Coronary artery (tissue), 2 donors: ENCODE data around the gene CDH23.

Source experiments
- DNase-seq: peaks from one replicate; pipeline ENCODE4 v3.0.0-alpha.2; 2017; ENCODE audit warnings: low spot score
- H3K27ac ChIP-seq, 2 donors: fragments of 200-600 bp; sonication (generic); one replicate each; pipeline ENCODE4 v1.5.1; 2016 to 2019
- H3K4me3 ChIP-seq: fragments of 200-600 bp; sonication (generic); 2 replicates; pipeline ENCODE4 v1.5.1; 2016; ENCODE audit warnings: mild to moderate bottlenecking, moderate library complexity
- TF ChIP-seq, protein P1 (sequence below): fragments of 200-600 bp; sonication (generic); IDR thresholded peaks from one replicate; pipeline ENCODE4 v1.5.1; 2019; ENCODE audit warnings: antibody characterized with exemption

Gene CDH23

DNA sequence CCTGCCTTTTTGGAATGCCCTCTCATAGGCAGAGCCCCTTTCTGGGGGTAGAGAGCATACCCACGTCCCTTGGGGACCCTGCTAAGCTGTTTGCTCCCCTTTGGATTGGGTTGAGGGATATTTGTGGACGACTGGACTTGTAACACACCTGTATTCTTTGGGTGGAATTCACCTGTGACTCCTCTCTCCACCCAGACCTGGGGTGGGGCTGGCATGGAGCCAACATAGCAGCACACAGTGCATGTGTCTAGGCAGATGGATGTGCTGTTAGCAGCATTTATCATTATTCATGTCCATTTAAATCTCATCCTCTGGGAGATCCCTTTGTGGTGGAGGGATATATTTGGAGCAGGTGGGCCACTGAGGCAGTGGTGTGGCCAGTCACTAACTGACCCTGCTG is 51.0 kb downstream of the CDH23 start:
- Histone ChIP-seq H3K4me3 (no peak overlapping the region), H3K27ac (no peak overlapping the region)
- TF ChIP-seq, protein P1, sequence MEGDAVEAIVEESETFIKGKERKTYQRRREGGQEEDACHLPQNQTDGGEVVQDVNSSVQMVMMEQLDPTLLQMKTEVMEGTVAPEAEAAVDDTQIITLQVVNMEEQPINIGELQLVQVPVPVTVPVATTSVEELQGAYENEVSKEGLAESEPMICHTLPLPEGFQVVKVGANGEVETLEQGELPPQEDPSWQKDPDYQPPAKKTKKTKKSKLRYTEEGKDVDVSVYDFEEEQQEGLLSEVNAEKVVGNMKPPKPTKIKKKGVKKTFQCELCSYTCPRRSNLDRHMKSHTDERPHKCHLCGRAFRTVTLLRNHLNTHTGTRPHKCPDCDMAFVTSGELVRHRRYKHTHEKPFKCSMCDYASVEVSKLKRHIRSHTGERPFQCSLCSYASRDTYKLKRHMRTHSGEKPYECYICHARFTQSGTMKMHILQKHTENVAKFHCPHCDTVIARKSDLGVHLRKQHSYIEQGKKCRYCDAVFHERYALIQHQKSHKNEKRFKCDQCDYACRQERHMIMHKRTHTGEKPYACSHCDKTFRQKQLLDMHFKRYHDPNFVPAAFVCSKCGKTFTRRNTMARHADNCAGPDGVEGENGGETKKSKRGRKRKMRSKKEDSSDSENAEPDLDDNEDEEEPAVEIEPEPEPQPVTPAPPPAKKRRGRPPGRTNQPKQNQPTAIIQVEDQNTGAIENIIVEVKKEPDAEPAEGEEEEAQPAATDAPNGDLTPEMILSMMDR, result no peak
- no peak for DNase-seq

DNA sequence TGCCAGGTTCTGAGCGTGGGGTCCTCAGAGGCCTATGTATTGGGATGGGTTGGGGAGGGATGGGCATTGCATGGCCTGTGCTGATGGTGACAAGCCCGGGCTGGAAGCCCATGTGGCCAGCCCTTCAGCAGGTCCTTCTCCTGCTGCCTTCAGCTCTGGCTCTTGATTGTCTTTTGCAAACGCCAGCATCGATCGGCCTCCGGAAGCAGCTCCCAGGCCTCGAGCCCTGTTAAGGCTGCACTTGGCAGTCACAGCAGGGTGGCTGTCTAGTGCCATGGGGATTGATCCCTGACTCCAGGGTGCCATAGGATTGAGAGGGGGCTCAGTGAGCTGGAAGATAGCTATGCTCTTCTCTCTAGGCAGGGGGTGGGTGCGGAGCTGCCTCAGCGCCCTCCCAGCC is 51.4 kb downstream of the CDH23 start:
- H3K27ac ChIP-seq, result no peak overlapping the region
- TF ChIP-seq, protein P1, result no peak
- DNase-seq, result no peak
- H3K4me3 ChIP-seq, result no peak overlapping the region

DNA sequence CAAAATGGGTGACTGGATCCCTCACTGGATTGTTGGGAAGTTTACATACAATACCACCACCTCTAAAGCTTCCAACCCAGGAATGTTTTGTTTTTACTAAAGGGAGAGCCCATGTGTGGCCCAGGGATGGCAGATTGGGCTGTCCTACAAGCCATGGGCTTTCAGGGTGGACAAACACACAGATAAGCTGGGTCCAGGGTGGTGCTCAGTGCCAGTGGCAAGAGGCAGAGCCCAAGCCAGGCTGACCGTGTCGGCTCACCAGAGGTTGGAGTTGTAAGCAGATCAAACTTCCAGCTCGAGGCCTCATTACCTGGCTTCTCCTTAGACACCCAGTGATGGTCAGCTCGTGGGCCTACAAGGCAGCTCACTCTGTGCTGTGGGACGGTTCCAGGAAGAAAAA is 52.3 kb downstream of the CDH23 start:
- no peak overlapping the region for H3K4me3 ChIP-seq
- no peak for DNase-seq
- TF ChIP-seq, protein P1, result no peak
- no peak overlapping the region for H3K27ac ChIP-seq

DNA sequence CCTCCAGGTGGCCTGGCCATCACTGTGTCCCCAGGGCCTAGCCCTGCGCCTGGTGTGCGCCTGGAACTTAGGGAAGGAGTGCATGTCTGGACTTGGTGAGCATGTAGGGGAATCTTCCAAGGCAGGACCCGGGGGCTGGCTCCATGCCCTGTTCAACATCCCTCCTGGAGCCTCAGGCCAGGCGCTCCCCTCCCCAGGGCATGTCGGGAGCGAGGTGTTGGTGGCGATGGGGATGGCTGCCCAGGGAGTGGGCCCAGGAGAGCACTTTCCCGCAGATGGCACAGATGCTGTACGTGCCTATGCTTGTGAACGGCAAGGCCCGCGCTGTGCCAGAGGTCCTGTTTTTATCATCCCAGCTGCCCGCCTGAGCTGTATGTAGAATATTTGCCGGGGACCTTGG is 55.0 kb downstream of the CDH23 start:
- DNase-seq, result no peak
- Histone ChIP-seq H3K27ac (no peak overlapping the region), H3K4me3 (no peak overlapping the region)
- TF ChIP-seq, protein P1, result no peak

DNA sequence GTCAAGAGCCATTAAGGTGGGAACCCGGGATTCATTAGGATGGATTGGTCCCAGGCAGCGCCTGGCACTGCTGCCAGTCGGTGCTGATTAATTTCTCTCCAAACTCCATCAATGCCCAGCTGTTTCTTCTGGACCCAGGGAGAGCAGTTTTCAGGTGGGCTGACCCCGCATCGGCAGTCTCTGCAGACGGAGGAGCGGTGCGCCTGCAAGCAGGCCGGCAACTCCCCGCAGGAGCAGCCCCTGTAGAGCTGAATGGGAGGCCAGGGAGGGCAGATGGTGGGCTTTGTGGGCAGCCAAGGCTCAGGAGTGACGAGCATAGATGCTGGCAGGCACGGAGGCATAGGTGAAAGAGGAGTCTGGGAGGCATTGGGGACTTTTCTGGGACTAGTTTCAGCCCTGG is 56.5 kb downstream of the CDH23 start:
- TF ChIP-seq, protein P1, result no peak
- no peak overlapping the region for H3K4me3 ChIP-seq
- H3K27ac ChIP-seq, result no peak overlapping the region
- no peak for DNase-seq

DNA sequence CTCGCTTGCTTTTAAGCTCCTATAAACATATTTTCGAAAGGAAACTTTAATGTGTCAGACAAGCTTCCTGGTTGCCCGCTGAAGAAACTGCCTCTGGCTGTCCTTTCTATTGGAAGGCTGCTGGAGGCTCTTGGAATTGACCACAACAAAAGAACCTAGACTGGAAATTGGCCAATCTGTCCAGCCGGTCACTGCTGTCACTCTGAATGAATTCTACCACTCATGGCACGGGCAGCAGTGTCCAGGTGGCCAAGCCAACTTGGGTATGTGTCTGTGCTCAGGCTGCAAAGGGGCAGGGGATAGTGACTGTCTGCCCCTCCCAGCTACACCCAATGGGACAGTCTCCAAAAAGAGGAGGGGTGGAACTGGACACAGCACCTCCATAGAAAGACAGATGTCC is 57.6 kb downstream of the CDH23 start:
- Histone ChIP-seq H3K4me3 (no peak overlapping the region), H3K27ac (no peak overlapping the region)
- TF ChIP-seq, protein P1, result no peak
- no peak for DNase-seq

DNA sequence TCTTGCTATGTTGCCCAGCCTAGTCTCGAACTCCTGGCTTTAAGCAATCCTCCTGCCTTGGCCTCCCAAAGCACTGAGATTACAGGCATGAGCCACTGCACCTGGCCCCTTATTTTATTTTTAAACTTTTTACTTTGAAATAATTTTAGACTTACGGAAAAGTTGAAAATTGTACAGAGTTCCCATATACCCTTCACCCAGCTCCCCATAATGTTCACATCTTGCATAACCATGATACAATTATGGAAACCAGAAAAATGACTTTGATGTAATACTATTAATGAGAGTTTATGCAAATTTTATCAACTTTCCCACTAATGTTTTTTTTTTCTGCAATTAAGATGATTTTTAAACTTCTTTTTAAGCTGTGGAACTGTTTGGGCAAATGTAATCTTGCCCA is 58.3 kb downstream of the CDH23 start:
- no peak overlapping the region for H3K4me3 ChIP-seq
- H3K27ac ChIP-seq, result no peak overlapping the region
- no peak for DNase-seq
- TF ChIP-seq, protein P1, result no peak
